HT1080 (cell line): ENCODE results near the gene POLE. TPM values are rescaled to one million over a fixed set of nuclear protein-coding genes. Genes with fewer than 3 reads are reported as not detected.

Experiments used
- DNase-seq: peaks from one replicate; pipeline ENCODE4 v3.0.0-alpha.2; 2015; ENCODE audit warnings: low read depth
- polyA plus RNA-seq, 2 experiments: library from polyadenylated mRNA; depleted of rRNA; stranded (reverse); fragments of >200 nt; gene quantifications; 2 replicates each; pipeline ENCODE4 v1.2.3, GENCODE V29; 2015
- total RNA-seq: library from RNA; depleted of rRNA; stranded (reverse); fragments of >200 nt; shearing (Covaris generic); gene quantifications from 2 replicates; pipeline ENCODE4 v1.2.3, GENCODE V29; 2014; rRNA removed

POLE gene, protein sequence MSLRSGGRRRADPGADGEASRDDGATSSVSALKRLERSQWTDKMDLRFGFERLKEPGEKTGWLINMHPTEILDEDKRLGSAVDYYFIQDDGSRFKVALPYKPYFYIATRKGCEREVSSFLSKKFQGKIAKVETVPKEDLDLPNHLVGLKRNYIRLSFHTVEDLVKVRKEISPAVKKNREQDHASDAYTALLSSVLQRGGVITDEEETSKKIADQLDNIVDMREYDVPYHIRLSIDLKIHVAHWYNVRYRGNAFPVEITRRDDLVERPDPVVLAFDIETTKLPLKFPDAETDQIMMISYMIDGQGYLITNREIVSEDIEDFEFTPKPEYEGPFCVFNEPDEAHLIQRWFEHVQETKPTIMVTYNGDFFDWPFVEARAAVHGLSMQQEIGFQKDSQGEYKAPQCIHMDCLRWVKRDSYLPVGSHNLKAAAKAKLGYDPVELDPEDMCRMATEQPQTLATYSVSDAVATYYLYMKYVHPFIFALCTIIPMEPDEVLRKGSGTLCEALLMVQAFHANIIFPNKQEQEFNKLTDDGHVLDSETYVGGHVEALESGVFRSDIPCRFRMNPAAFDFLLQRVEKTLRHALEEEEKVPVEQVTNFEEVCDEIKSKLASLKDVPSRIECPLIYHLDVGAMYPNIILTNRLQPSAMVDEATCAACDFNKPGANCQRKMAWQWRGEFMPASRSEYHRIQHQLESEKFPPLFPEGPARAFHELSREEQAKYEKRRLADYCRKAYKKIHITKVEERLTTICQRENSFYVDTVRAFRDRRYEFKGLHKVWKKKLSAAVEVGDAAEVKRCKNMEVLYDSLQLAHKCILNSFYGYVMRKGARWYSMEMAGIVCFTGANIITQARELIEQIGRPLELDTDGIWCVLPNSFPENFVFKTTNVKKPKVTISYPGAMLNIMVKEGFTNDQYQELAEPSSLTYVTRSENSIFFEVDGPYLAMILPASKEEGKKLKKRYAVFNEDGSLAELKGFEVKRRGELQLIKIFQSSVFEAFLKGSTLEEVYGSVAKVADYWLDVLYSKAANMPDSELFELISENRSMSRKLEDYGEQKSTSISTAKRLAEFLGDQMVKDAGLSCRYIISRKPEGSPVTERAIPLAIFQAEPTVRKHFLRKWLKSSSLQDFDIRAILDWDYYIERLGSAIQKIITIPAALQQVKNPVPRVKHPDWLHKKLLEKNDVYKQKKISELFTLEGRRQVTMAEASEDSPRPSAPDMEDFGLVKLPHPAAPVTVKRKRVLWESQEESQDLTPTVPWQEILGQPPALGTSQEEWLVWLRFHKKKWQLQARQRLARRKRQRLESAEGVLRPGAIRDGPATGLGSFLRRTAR (N-terminal part only)
- total RNA-seq = 35.5 and 39.1 TPM in 2 replicates
- 14.7 and 15.8 TPM in 2 replicates for polyA plus RNA-seq (2015; cell fraction: cytosol; rRNA removed)
- polyA plus RNA-seq (2015; cell fraction: nucleus; rRNA removed) = 120 and 127 TPM in 2 replicates

DNA sequence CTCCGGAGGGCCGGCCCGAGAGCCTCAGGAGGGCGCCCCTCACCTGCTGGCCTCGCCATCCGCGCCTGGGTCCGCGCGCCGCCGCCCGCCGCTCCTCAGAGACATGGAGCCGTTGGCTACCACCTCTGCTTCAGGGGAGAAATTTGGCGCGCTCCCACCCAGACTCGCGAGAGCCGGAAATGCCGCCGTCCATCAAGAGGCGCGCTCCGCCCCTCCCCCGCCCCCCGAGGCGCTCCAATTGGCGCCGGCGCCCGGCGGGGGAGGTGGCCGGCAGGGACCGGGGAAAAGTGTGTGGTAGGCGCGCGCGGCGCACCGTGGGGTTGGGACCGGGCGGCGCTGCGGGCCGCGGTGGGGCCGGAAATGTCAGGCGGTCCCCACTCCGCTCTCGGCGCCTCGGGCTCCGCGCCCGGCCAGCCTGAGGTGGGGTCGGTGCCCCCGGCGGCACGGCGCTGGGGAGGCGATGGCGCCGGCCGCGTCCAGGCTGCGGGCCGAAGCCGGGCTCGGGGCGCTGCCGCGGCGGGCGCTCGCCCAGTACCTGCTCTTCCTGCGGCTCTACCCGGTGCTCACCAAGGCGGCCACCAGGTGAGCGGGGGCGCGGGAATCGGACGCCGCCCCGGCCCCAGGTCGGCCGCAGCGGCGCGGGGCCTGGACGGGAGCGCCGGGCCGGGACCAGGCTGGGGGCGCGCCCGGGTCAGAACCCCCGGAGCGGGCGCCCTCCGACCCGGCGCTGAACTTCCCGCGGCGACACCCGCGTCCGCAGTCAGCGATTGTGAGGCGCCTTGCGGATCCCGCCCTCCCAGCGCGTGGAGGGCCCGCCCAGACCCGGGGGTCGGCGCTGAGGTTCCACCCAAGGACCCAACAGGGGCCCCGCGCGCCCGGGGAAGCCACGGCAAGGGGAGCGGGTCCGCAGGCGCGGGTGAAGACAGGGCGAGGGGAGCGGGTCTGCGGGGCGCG lies at the start of gene POLE, which contains the start of gene PXMP2:
Gene POLE (minus strand): TSS at position 132 of the 954 bp plus-strand sequence. CDS start 27 bp downstream, at position 105.
Gene PXMP2 (plus strand): TSS at position 377 of the 954 bp plus-strand sequence. CDS start 84 bp downstream, at position 461.
- DNase-seq = peak; percentile 94

DNA sequence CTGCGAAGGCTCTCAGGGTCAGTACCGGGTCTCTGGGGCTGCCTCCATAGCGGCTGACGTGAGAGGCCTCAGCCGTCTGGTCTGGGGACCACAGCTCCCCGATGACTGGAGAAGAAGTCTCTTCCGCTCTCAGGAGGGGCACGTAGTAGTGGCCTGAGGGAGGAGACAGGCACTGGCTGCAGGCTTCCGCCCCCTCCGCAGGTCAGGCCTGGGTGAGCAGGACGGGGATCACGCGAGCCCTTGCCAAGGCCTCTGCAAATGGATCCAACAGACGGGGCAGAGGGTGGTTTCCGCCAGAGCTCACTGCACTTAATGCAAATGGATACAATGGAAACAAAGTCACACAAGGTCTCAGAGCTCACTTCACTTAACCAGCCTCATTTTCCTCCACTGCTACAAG lies 49.8 kb upstream of the POLE start:
- no peak for DNase-seq

DNA sequence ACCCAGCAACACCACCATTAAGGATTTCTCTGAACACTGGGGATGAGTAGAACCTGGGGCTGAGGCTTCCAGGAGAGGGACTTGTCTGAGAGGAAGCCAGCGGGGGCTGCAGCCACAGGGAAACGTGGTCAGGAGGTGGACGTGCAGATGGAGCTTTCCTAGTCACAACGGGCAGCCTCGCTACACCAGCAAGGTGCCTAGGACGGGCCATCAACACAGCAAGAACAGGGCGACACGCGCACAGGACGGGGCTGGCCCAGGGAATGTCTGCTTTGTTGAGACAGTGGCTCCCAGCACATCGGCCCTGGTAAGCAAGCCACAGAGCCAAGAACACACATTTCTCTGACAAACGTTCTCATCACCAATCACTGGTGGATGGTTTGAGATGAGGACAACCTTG lies 49.2 kb upstream of the POLE start:
- DNase-seq = no peak

DNA sequence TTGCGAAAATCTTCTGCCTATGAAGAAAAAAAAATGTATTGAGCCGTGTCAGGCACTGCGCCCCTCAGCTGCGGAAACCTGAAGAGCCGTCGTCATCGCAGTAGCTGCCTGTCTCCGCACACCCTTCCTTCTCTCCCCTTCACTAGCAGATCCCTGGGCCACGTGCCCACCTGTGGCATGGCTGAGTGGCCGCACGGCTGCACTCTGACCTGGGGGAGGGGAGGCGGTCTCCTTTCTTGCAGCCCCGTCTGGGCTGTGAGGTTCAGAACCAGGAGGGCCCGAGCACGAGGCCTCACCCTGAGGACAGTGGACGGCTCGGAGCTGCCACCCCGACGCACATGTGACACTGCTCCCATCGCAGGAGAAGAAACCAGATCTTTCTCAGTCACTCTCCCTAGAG lies 48.4 kb upstream of the POLE start:
- no peak for DNase-seq

DNA sequence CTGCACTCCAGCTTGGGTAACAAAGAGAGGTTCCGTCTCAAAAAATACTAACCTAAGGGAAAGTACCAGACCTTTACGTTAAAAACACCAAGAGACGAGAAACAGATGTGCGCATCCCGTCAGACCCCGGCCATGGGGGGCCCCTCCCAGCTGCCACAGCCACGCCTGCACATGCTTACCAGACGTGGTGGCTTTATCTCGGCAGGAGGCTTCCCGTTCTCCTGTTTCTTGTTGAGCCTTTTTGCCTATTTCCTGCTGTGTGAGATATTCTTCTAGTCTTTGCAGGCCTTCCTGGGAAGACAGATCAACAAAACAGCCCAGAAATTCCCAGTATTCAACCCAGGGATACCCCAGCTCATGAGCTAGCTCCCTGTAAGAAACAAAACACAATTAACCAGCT lies 47.1 kb upstream of the POLE start:
- no peak for DNase-seq

DNA sequence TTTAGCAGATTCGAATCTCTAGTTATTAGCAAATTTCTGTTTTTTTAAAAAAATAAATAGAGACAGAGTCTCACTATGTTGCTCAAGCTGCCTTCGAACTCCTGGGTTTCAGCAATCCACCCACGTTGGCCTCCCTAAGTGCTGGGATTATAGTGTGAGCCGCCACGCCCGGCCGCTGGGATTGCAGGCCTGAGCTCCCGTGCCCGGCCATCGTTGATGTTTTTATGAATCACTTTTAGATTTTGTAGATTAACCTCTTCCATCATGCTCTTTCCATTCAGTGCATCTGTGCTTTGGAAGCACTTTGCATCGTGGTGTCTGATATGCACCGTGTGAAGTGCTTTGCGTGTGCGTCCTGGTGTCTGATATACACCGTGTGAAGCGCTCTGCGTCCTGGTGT lies 44.4 kb upstream of the POLE start:
- DNase-seq = no peak

DNA sequence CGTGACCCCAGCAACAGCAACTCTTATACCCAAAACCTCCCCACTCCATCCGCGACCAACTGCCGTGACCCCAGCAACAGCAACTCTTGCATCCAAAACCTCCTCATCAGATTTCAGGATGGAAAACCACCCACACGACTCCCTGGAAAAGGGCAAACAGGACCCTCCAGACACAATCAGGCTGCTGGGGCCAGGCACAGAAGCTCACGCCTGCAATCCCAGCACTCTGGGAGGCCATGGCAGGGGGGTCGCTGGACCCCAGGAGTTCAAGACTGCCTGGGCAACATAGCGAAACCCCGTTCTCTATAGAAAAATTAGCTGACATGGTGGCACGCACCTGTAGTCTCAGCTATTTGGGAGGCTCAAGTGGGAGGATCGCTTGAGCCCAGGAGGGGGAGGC lies 43.2 kb upstream of the POLE start:
- no peak for DNase-seq

DNA sequence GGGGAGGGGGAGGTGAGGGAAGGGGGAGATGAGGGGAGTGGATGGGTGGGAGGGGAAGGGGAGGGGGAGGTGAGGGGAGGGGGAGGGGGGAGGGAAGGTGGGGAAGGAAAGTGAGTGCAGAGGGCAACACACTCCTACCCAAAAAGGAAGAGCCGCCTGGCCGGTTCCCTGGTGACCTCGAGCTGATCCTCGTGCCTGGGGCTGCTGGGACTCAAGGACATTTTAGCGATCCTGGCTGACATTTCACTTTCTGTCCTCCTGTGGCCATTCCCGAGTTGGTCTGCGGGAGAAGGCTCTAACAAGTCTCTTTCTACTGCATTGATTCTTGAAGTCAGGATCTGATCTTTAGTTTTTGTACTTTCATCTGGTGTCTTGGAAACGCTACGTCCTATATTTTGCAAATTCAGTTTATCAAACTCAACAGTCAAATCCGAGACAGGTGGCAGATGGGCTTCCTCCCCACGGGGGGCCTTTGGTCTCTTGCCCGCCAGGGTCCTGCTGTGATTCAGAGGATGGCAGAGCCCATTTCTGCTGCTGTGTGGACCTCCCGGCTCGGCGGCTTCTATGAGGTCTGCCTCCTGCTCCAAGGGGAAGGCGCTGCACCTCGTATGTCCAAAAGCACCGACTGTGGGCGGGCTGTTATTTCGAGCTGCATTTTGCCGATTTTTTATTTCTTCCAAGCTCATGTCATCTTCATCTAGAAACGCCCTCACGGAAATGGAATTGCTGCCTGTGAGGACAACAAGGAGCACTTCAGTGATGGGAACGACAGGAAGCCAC lies 42.6 kb upstream of the POLE start:
- peak; percentile 20 for DNase-seq

DNA sequence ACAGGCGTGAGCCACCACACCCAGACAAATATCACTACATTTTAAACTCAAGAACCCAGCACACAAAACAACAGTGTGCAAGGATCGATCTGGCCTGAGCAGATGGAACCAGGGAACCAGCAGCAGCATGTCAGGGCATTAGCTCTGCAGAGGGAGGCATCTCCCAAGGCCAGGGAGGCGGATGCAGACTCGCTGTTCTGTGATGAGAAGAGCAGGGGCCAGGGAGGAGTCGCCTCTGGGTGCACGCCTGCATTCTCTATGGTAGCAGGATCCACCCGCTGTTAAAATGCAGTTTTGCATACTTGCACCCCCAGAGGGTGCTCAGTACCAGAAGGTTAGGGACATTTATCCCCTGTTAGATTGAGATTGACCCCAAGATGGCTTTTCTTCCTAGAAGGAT lies 41.4 kb upstream of the POLE start:
- no peak for DNase-seq

DNA sequence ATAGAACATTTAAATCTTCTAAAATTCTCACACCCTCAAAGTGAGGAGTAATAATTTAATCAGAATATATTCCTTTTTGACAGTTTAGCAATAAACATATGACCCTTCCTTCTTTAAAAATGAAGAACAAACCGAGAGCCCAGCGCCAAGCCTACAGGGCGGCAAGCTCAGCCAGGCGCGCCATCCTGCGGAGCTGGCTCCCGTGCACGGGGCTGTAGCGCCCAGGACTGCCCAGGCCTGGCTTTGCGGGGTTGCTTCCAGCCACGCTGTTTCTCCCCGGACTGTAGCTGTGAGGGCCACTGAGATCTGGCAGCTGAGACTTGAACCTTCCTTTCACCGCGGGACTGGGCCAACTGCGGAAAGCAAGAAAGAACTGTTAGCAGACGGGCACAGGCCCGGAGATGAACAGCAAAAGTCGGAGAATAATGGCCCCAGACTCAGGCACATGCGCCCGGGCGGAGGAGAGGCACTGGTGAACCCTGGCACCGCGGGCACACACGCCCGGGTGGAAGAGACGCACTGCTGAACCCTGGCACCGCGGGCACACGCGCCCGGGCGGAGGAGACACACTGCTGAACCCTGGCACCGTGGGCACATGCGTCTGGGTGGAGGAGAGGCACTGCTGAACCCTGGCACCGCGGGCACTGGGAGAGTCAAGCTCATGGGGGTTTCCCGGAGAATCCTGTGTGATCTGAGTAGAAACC lies 40.1 kb upstream of the POLE start:
- DNase-seq = no peak

DNA sequence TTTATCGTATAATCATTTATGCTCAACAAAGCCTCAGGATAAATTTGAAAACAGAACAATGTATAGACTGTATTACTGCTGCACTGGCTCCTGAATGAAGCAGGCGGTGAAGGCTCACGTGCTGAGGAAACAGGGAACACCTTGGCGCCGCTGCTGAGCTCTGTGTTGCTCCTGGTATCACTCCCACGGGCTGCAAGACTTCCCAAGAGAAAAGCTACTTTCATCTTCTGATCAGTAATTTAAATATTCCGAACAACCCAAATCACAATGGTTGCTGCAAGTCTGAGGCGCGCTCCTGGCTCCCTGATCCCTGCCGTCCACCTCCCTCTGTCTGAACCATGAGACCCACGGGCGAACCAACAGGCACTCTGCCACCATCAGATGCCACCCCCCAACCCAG lies 39.2 kb upstream of the POLE start:
- DNase-seq = no peak

DNA sequence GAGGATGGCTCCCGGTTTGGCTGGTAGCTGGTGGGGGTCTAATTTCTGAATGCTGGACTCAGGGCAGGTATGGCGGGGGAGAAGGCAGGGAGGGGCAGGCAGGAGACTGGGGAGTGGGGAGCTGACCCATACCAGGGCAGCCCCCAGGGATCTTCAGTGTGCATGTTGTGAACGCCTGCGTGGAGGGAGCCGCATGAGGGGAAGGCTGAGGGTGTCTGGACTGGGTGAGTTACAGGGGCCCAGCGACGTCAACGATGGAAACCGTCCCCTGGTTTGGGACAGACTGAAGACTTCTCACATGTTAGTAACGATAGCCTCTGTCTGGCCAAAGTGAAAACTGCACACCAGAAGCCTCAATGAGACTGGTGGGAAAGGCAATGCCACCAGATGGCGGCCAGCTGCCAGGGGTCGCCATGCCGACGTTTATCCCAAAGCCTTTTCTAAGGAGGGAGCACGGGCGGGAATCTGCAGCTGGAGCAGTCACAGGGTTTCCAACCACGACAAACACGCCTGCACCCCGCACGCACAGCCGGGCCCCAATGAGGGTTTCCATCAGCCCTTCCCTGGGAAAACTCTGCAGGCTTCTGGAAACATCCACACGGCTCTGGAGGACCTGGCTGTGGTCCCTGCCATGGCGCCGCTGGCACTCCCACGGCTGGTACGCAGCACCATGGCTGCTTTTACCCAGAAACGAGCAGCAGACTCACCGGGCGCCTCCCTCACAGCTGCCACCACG lies 37.5 kb upstream of the POLE start:
- no peak for DNase-seq

DNA sequence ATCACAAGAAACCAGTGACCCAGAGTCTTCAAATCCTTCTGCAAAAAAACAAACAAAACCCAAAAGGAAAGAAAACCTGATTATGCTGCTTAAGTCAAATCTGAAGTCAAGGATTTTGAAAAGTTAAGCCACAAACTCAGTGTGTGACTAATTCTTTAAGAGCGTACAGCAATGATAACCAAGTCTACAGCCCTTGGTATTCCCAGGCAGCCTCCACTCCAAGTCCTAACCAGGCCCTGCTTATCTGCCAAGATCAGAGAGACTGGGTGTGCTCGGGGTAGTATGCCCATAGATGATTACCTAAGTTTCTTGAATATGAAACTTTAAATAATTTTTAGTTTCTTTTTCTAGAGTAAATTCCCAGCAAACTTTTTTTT lies 36.6 kb upstream of the POLE start:
- DNase-seq = no peak

DNA sequence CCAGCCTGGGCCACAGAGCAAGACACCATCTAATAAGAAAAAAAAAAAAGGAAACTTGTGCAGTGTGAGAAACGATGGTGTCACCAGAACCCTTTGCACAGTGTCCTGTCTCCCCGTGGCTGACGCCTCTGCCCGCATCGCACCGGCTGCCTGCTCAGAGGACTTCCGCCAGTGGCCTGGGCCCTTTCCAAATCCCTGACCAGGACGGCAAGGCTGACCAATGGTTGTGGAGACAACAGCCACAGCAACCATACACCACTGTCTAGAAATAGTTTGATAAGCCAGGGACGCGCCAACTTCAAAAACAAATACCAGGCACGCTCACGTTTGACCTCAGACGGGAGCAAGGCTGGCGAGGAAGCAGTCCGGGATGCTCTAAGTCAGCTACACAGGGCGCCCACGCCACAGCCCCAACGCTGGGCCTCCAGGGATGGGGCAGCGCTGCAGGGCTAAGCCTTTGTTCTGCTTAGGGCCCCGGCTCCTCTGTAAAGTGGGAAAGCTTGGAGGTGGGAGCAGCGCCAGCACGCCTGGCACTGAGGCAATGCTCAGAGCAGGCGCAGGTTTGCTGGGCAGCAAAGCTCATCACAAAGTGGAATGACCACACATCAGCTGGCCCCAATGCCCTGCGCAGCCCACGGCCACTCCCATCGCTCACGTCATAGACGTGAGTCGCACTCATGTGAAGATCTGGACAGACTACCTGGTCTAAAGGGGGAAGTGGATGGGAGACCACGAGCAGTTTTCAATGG lies 36.0 kb upstream of the POLE start:
- DNase-seq = no peak

DNA sequence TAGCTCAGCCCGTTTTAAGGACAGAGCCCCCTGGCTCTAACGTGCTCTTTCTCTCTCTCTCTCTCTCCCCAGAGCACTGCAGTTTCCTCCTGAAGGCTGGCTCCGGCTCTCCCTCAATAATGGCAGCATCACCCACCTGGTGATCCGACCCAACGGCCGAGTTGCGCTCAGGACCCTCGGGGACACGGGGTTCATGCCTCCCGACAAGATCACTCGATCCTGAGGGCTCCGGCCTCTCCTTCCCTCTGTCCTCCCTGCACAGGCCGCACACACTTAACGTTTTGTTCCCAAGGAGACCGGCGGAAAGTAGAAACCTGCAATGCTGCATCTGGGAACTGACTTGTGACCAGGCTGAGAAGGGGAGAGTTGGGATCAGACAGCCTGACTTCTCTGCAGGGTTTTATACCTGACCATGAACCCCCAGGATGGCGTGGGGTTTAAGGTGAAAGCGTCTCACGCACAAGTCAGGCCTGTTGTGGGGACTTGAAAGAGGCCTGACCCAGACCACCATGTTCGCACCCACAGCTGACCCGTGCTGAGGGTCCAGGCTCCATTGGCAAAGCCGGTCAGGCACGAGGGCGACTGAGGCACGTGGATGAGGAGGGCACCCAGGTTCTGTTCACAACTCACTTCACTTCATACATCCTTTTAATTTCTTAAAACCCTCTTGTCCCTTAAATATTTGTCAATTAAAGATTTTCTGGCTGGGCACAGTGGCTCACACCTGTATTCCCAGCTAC lies 33.6 kb upstream of the POLE start:
- DNase-seq = no peak

DNA sequence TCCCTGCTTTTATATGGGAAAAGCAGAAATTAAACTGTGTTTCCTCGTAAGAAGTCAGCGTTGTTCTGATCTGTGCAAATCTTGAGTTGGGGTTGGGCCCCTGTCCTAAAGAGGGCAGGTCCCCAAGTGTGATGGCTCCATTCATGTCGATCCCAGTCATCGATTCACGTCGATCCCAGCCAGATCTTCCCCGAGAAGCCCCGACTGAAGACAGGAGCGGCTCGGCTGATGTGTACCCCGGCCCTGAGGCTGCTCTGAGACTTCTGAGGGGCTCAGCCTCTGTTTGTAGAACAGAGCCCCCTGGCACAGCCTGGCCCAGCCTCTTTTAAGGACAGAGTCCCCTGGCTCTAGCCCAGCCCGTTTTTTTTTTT lies 32.8 kb upstream of the POLE start:
- no peak for DNase-seq
